ENCODE results near the gene ATP13A4.

The ATP13A4 gene

GRCh38 chr3:193354423-193354822 is 200.3 kb downstream of the ATP13A4 start:
- no peak for TF ChIP-seq CTCF (IDR thresholded peaks at IDR 0.05; ENCODE audit: low read depth, low read length, missing control alignments)
- in situ Hi-C loops (cut with HindIII; ENCODE audit: low sequenced_read_pairs): no loop called here
- no peak overlapping the region for H3K4me3 ChIP-seq (ENCODE audit: low read depth, low read length)
- DNase-seq (ENCODE audit: low read depth): no peak

All from astrocyte of the cerebellum (primary cell).